Endothelial cell of umbilical vein (primary cell): ENCODE results near the gene CAMTA1. TPM values are rescaled to one million over a fixed set of nuclear protein-coding genes. Genes with fewer than 3 reads are reported as not detected.

Experiments used
- BruUV-seq: library from RNA; stranded (reverse); fragments of 400-500 nt; replicated peaks from 2 replicates; lab custom pipeline; 2021; lab: Mats Ljungman, UMichigan
- CTCF ChIA-PET: fragments of 300-600, 350-600 bp; sonication (Branson Sonifier 250); formaldehyde crosslinking; loops from one replicate; lab custom pipeline; 2021; ENCODE audit warnings: antibody characterized with exemption, inconsistent platforms; lab: Charles Lee
- POLR2A ChIA-PET: fragments of 300-600, 350-600 bp; sonication (Branson Sonifier 250); formaldehyde crosslinking; loops from one replicate; lab custom pipeline; 2021; ENCODE audit warnings: antibody characterized with exemption, inconsistent platforms; lab: Charles Lee
- DNase-seq: peaks from one replicate; pipeline ENCODE4 v3.0.0-alpha.2; 2011; ENCODE audit warnings: low read depth, low spot score
- FAIRE-seq: peaks from 2 replicates; lab custom pipeline; 2011; peaks lifted over from hg19 to GRCh38; lab: Jason Lieb, UNC
- H2AFZ ChIP-seq: 2 replicates; pipeline ENCODE4 v1.6.0; 2012; ENCODE audit warnings: low read depth, low read length, control low read depth, inconsistent platforms
- H3K27ac ChIP-seq: 2 replicates; pipeline ENCODE4 v1.5.1; 2011; ENCODE audit warnings: low read depth, mild to moderate bottlenecking, control low read depth, low read length, moderate library complexity; ENCODE audit not compliant: insufficient read depth
- H3K27me3 ChIP-seq, 2 experiments: 2 replicates each; pipeline versions ENCODE4 v1.6.0 to v1.6.1; 2011; ENCODE audit warnings: low read length in 2 of 2, mixed read lengths in 1 of 2; ENCODE audit not compliant: control insufficient read depth in 2 of 2, insufficient read depth in 2 of 2
- H3K36me3 ChIP-seq, 2 experiments: 2 replicates in 1 of 2; 3 replicates in 1 of 2; pipeline ENCODE4 v1.5.1; 2011; ENCODE audit warnings: low read length in 2 of 2, mild to moderate bottlenecking in 1 of 2, moderate library complexity in 1 of 2; ENCODE audit not compliant: control insufficient read depth in 2 of 2, insufficient read depth in 2 of 2; ENCODE audit errors: extremely low read depth in 1 of 2
- H3K4me1 ChIP-seq: 3 replicates; pipeline ENCODE4 v1.5.1; 2011; ENCODE audit warnings: mild to moderate bottlenecking, low read length; ENCODE audit not compliant: control insufficient read depth, insufficient read depth; ENCODE audit errors: extremely low read depth
- H3K4me2 ChIP-seq: 2 replicates; pipeline ENCODE4 v1.6.1; 2011; ENCODE audit warnings: low read length, control low read depth, mixed read lengths; ENCODE audit not compliant: insufficient read depth
- H3K4me3 ChIP-seq, 3 experiments: fragments of 200-600 bp in 1 of 3; sonication (generic), shearing (Covaris generic) in 1 of 3; replicated peaks in 1 of 3; 2 replicates each; pipeline ENCODE4 v1.5.1; 2011 to 2016; ENCODE audit warnings: control low read depth in 3 of 3, low read length in 3 of 3, mild to moderate bottlenecking in 2 of 3, inconsistent platforms in 1 of 3, low read depth in 1 of 3, moderate library complexity in 1 of 3; ENCODE audit not compliant: insufficient read depth in 1 of 3
- H3K79me2 ChIP-seq: 2 replicates; pipeline ENCODE4 v1.6.0; 2012; ENCODE audit warnings: low read length, inconsistent platforms; ENCODE audit not compliant: control insufficient read depth, insufficient read depth
- H3K9ac ChIP-seq: replicated peaks from 2 replicates; pipeline ENCODE3; 2011; ENCODE audit warnings: low read length, control low read depth; ENCODE audit not compliant: insufficient read depth; ENCODE audit errors: extremely low read depth
- H3K9me1 ChIP-seq: replicated peaks from 3 replicates; pipeline ENCODE4 v1.6.0; 2011; ENCODE audit warnings: mild to moderate bottlenecking, low read length; ENCODE audit not compliant: control insufficient read depth, insufficient read depth; ENCODE audit errors: extremely low read depth
- H3K9me3 ChIP-seq: replicated peaks from 2 replicates; pipeline ENCODE4 v1.5.1; 2012; ENCODE audit warnings: low read length, inconsistent platforms; ENCODE audit not compliant: control insufficient read depth, insufficient read depth
- H4K20me1 ChIP-seq: replicated peaks from 2 replicates; pipeline ENCODE3; 2011; ENCODE audit warnings: mild to moderate bottlenecking, low read length; ENCODE audit not compliant: control insufficient read depth, insufficient read depth; ENCODE audit errors: extremely low read depth
- EZH2 ChIP-seq: IDR thresholded peaks from 2 replicates; pipeline ENCODE4 v1.6.1; 2012; ENCODE audit warnings: borderline replicate concordance, low read depth, mild to moderate bottlenecking, moderate library complexity, low read length, inconsistent platforms; ENCODE audit not compliant: severe bottlenecking
- FOS ChIP-seq: IDR thresholded peaks from 2 replicates; pipeline ENCODE4 v1.6.1; 2011; ENCODE audit warnings: mild to moderate bottlenecking, low read length, moderate library complexity, borderline replicate concordance; ENCODE audit not compliant: insufficient read depth
- GATA2 ChIP-seq: IDR thresholded peaks from 2 replicates; pipeline ENCODE4 v1.7.0; 2011; ENCODE audit warnings: low read depth, mild to moderate bottlenecking, moderate library complexity, mixed read lengths, low read length; ENCODE audit not compliant: insufficient read length, insufficient read depth
- JUN ChIP-seq: IDR thresholded peaks from 2 replicates; pipeline ENCODE4 v1.6.1; 2011; ENCODE audit warnings: borderline replicate concordance, low read depth; ENCODE audit not compliant: insufficient read length, insufficient read depth
- MYC ChIP-seq: IDR thresholded peaks from one replicate; pipeline ENCODE4 v1.6.1; 2011; ENCODE audit warnings: mild to moderate bottlenecking, low read depth, low read length
- POLR2A ChIP-seq: IDR thresholded peaks from 2 replicates; pipeline ENCODE4 v1.6.1; 2012; ENCODE audit warnings: low read depth, mild to moderate bottlenecking, control low read depth, low read length
- POLR2AphosphoS5 ChIP-seq: IDR thresholded peaks from 2 replicates; pipeline ENCODE4 v1.6.1; 2012; ENCODE audit warnings: low read depth, mild to moderate bottlenecking, control low read depth, low read length, moderate library complexity; ENCODE audit not compliant: insufficient read depth
- dilution Hi-C: fragments of 300-500 bp; cut with MboI; formaldehyde crosslinking; loops from one replicate; pipeline ENCODE4 v1.15.0; 2019; ENCODE audit warnings: low sequenced_read_pairs; ENCODE audit not compliant: extremely low pct_ligation_motif_present
- intact Hi-C: fragments of 100-400 bp; cut with micrococcal nuclease; formaldehyde crosslinking; loops from one replicate; pipeline ENCODE4 v1.10.0; 2022
- polyA plus RNA-seq, 4 experiments: library from polyadenylated mRNA; depleted of rRNA in 3 of 4; stranded (reverse) in 3 of 4; unstranded in 1 of 4; fragments of >200 nt; gene quantifications; 2 replicates each; pipeline versions ENCODE4 v1.2.1 to v1.2.3, GENCODE V29; 2011 to 2012; ENCODE audit warnings: missing spikeins in 1 of 4
- total RNA-seq: library from RNA; stranded (reverse); gene quantifications from 2 replicates; pipeline ENCODE4 v1.2.3, GENCODE V29; 2021
- TF ChIP-seq, protein P1 (sequence below), 2 donors: IDR thresholded peaks; 1 replicate in 1 of 2; 2 replicates in 1 of 2; pipeline ENCODE4 v1.5.1; 2011; ENCODE audit warnings: low read length in 2 of 2, mild to moderate bottlenecking in 2 of 2, moderate library complexity in 2 of 2, control low read depth in 1 of 2, inconsistent platforms in 1 of 2, low read depth in 1 of 2; ENCODE audit not compliant: insufficient read depth in 1 of 2; ENCODE audit errors: extremely low read depth in 1 of 2
- TF ChIP-seq, protein P2 (sequence below): IDR thresholded peaks from 2 replicates; pipeline ENCODE4 v1.6.1; 2011; ENCODE audit not compliant: insufficient read depth, insufficient read length

CAMTA1 gene
- total and polyA plus RNA-seq, 2 donors (not counting 3 experiments of a cell fraction or from before 2014, with no cell fraction given) = 50.8 to 92.7 TPM

DNA sequence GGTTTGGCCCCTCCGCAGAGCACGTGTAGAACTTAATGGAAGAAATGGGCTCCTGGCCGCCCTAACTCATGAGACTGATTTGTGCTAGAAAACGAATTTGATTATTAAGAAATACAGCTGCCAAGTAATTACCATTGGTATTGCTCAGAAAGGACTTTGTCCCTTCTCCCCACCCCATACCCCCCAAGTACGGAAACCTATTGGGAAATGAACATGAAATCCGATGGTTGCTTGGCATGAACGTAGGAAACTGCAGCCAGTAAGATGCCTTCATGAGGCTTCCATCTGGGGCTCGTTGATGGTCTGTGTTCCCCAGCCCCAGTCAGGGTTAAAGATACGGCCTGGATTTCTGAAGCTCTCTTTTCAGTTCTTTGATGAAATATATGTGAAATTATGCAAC, 1020.2 kb downstream of the CAMTA1 start:
- intact Hi-C loops (loop anchor here (5.0 kb wide), 1 partner anchor 137 kb away; the partner anchor contains the start of gene TNFRSF9), dilution Hi-C loops (no loop called here)
- H3K4me3 ChIP-seq = no peak overlapping the region
- POLR2A ChIA-PET = no interaction called here
- no peak overlapping the region for H3K27ac ChIP-seq
- CTCF ChIA-PET = no interaction called here
- H3K36me3 ChIP-seq = no peaks in the 10 kb centered on the region
- BruUV-seq = no TSS peak
- no peaks in the 10 kb centered on the region for H3K79me2 ChIP-seq
- no peaks in the 10 kb centered on the region for H3K9me1 ChIP-seq
- DNase-seq (no peak), FAIRE-seq (no peak)
- H4K20me1 ChIP-seq = no peaks in the 10 kb centered on the region
- no peak overlapping the region for H3K9ac ChIP-seq
- H3K27me3 ChIP-seq = no peaks in the 10 kb centered on the region
- H2AFZ ChIP-seq = no peak overlapping the region
- H3K4me2 ChIP-seq = no peak overlapping the region
- H3K4me1 ChIP-seq = no peaks in the 10 kb centered on the region
- no peak for TF ChIP-seq POLR2AphosphoS5
- no peak for TF ChIP-seq MYC
- TF ChIP-seq, protein P1, sequence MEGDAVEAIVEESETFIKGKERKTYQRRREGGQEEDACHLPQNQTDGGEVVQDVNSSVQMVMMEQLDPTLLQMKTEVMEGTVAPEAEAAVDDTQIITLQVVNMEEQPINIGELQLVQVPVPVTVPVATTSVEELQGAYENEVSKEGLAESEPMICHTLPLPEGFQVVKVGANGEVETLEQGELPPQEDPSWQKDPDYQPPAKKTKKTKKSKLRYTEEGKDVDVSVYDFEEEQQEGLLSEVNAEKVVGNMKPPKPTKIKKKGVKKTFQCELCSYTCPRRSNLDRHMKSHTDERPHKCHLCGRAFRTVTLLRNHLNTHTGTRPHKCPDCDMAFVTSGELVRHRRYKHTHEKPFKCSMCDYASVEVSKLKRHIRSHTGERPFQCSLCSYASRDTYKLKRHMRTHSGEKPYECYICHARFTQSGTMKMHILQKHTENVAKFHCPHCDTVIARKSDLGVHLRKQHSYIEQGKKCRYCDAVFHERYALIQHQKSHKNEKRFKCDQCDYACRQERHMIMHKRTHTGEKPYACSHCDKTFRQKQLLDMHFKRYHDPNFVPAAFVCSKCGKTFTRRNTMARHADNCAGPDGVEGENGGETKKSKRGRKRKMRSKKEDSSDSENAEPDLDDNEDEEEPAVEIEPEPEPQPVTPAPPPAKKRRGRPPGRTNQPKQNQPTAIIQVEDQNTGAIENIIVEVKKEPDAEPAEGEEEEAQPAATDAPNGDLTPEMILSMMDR (IDR thresholded peaks at IDR 0.05; ENCODE audit: extremely low read depth in 1 of 2, insufficient read depth in 1 of 2, low read depth in 1 of 2, low read length in 2 of 2) = no peak
- TF ChIP-seq FOS = no peak
- no peak for TF ChIP-seq EZH2
- TF ChIP-seq, protein P2, sequence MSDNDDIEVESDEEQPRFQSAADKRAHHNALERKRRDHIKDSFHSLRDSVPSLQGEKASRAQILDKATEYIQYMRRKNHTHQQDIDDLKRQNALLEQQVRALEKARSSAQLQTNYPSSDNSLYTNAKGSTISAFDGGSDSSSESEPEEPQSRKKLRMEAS = no peak
- no peak for TF ChIP-seq GATA2
- no peak for TF ChIP-seq JUN
- no peak for TF ChIP-seq POLR2A
- no peaks in the 10 kb centered on the region for H3K9me3 ChIP-seq
